Measurements from ENCODE around the gene UNK.
A peak's percentile ranks its signal among the peaks of the same experiment; 100 is the strongest.

Gene UNK

GRCh38 chr17:75835654-75835987, 51.0 kb downstream of the UNK start:
- DNase-seq (ENCODE audit: low read depth), result no peak

- DNase-seq (ENCODE audit: low read depth), result no peak
These were observed 52.0 kb downstream of the UNK start for GRCh38 chr17:75836605-75837004.

- DNase-seq (ENCODE audit: low read depth), result no peak
These were observed 53.3 kb downstream of the UNK start for GRCh38 chr17:75837899-75838298.

GRCh38 chr17:75838410-75838809, 53.8 kb downstream of the UNK start:
- no peak for DNase-seq (ENCODE audit: low read depth)

- DNase-seq (ENCODE audit: low read depth), result no peak
These were observed 55.6 kb downstream of the UNK start for GRCh38 chr17:75839942-75840798.

GRCh38 chr17:75840799-75841164, 56.2 kb downstream of the UNK start:
- DNase-seq (ENCODE audit: low read depth), result no peak

GRCh38 chr17:75842411-75842810, 57.8 kb downstream of the UNK start:
- no peak for DNase-seq (ENCODE audit: low read depth)

- no peak for DNase-seq (ENCODE audit: low read depth)
These were observed 58.5 kb downstream of the UNK start for GRCh38 chr17:75842963-75843576.

- DNase-seq (ENCODE audit: low read depth), result no peak
These were observed 59.2 kb downstream of the UNK start, which contains the start of gene UNC13D for GRCh38 chr17:75843577-75844529. Gene UNC13D (minus strand): TSS chr17:75844404. CDS start chr17:75844337, 67 bp downstream.

GRCh38 chr17:75844530-75845057, 60.0 kb downstream of the UNK start:
- DNase-seq (ENCODE audit: low read depth), result no peak

- no peak for DNase-seq (ENCODE audit: low read depth)
These were observed 60.6 kb downstream of the UNK start for GRCh38 chr17:75845058-75845711.

GRCh38 chr17:75845933-75846691, 61.5 kb downstream of the UNK start:
- DNase-seq (ENCODE audit: low read depth), result no peak

- DNase-seq (ENCODE audit: low read depth), result no peak
These were observed 62.3 kb downstream of the UNK start for GRCh38 chr17:75846692-75847613.

- DNase-seq (ENCODE audit: low read depth), result no peak
These were observed 63.3 kb downstream of the UNK start for GRCh38 chr17:75847614-75848522.

GRCh38 chr17:75848523-75849278, 64.1 kb downstream of the UNK start:
- DNase-seq (ENCODE audit: low read depth), result peak; percentile 72

- DNase-seq (ENCODE audit: low read depth), result no peak
These were observed 64.7 kb downstream of the UNK start for GRCh38 chr17:75849279-75849646.

- no peak for DNase-seq (ENCODE audit: low read depth)
These were observed 65.1 kb downstream of the UNK start for GRCh38 chr17:75849724-75850123.
